Measurements from ENCODE around the gene LCN1. TPM values are rescaled to one million over a fixed set of nuclear protein-coding genes. Genes with fewer than 3 reads are reported as not detected.

LCN1 gene
- total and polyA plus RNA-seq, 4 donors = not detected

DNA sequence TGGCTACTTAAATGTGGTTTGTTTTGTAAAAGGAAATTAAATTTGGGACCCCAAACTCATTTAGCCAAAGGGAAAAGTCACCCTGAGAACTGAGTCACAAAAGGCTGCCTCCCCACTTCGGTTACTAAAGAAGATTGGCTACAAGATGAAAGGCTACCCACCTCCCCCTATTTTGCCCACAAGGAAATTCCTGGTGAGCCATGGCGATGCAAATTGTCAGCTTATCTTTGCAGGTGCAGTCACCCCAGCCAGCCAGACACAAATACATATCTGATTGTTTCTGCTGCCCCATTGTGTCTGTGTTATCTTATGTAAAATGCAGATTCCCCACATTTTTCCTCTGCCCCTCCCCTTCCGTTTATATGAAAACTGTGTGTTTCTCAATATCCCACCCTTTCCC is 49.2 kb downstream of the LCN1 start:
- no peak overlapping the region for H3K9ac ChIP-seq (ENCODE audit: low read depth in 1 of 2, low read length in 2 of 2)
- no peak for DNase-seq (ENCODE audit: low spot score)
- TF ChIP-seq EGR1 (IDR thresholded peaks at IDR 0.05; ENCODE audit: low read depth in 2 of 2) (no peak), FOXA1 (IDR thresholded peaks at IDR 0.05) (no peak), SP1 (IDR thresholded peaks at IDR 0.05) (no peak), HNF4G (IDR thresholded peaks at IDR 0.05) (no peak), NR2F2 (IDR thresholded peaks at IDR 0.05) (no peak), GABPA (IDR thresholded peaks at IDR 0.05 in 1 of 2, conservative IDR thresholded peaks at IDR 0.05 in 1 of 2) (no peak), JUND (IDR thresholded peaks at IDR 0.05) (no peak), FOXA2 (IDR thresholded peaks at IDR 0.05) (no peak), RAD21 (IDR thresholded peaks at IDR 0.05) (no peak), HNF4A (conservative IDR thresholded peaks at IDR 0.05) (no peak), YY1 (IDR thresholded peaks at IDR 0.05) (no peak), TAF1 (conservative IDR thresholded peaks at IDR 0.05) (no peak), RXRA (IDR thresholded peaks at IDR 0.05) (no peak)
- TF ChIP-seq, protein P1, sequence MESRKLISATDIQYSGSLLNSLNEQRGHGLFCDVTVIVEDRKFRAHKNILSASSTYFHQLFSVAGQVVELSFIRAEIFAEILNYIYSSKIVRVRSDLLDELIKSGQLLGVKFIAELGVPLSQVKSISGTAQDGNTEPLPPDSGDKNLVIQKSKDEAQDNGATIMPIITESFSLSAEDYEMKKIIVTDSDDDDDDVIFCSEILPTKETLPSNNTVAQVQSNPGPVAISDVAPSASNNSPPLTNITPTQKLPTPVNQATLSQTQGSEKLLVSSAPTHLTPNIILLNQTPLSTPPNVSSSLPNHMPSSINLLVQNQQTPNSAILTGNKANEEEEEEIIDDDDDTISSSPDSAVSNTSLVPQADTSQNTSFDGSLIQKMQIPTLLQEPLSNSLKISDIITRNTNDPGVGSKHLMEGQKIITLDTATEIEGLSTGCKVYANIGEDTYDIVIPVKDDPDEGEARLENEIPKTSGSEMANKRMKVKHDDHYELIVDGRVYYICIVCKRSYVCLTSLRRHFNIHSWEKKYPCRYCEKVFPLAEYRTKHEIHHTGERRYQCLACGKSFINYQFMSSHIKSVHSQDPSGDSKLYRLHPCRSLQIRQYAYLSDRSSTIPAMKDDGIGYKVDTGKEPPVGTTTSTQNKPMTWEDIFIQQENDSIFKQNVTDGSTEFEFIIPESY (IDR thresholded peaks at IDR 0.05) = no peak
- TF ChIP-seq, protein P2, sequence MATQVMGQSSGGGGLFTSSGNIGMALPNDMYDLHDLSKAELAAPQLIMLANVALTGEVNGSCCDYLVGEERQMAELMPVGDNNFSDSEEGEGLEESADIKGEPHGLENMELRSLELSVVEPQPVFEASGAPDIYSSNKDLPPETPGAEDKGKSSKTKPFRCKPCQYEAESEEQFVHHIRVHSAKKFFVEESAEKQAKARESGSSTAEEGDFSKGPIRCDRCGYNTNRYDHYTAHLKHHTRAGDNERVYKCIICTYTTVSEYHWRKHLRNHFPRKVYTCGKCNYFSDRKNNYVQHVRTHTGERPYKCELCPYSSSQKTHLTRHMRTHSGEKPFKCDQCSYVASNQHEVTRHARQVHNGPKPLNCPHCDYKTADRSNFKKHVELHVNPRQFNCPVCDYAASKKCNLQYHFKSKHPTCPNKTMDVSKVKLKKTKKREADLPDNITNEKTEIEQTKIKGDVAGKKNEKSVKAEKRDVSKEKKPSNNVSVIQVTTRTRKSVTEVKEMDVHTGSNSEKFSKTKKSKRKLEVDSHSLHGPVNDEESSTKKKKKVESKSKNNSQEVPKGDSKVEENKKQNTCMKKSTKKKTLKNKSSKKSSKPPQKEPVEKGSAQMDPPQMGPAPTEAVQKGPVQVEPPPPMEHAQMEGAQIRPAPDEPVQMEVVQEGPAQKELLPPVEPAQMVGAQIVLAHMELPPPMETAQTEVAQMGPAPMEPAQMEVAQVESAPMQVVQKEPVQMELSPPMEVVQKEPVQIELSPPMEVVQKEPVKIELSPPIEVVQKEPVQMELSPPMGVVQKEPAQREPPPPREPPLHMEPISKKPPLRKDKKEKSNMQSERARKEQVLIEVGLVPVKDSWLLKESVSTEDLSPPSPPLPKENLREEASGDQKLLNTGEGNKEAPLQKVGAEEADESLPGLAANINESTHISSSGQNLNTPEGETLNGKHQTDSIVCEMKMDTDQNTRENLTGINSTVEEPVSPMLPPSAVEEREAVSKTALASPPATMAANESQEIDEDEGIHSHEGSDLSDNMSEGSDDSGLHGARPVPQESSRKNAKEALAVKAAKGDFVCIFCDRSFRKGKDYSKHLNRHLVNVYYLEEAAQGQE (IDR thresholded peaks at IDR 0.05) = no peak
- TF ChIP-seq, protein P3, sequence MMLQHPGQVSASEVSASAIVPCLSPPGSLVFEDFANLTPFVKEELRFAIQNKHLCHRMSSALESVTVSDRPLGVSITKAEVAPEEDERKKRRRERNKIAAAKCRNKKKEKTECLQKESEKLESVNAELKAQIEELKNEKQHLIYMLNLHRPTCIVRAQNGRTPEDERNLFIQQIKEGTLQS (IDR thresholded peaks at IDR 0.05) = no peak
- TF ChIP-seq, protein P4, sequence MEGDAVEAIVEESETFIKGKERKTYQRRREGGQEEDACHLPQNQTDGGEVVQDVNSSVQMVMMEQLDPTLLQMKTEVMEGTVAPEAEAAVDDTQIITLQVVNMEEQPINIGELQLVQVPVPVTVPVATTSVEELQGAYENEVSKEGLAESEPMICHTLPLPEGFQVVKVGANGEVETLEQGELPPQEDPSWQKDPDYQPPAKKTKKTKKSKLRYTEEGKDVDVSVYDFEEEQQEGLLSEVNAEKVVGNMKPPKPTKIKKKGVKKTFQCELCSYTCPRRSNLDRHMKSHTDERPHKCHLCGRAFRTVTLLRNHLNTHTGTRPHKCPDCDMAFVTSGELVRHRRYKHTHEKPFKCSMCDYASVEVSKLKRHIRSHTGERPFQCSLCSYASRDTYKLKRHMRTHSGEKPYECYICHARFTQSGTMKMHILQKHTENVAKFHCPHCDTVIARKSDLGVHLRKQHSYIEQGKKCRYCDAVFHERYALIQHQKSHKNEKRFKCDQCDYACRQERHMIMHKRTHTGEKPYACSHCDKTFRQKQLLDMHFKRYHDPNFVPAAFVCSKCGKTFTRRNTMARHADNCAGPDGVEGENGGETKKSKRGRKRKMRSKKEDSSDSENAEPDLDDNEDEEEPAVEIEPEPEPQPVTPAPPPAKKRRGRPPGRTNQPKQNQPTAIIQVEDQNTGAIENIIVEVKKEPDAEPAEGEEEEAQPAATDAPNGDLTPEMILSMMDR (IDR thresholded peaks at IDR 0.05; ENCODE audit: low read depth, low read length, missing input control) = no peak
- TF ChIP-seq, protein P5, sequence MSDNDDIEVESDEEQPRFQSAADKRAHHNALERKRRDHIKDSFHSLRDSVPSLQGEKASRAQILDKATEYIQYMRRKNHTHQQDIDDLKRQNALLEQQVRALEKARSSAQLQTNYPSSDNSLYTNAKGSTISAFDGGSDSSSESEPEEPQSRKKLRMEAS (IDR thresholded peaks at IDR 0.05) = no peak
- H3K27me3 ChIP-seq (ENCODE audit: control insufficient read depth in 4 of 4, insufficient read depth in 4 of 4, low read length in 3 of 4) = peaks cover 0 to 14% (median 2%) of the 10 kb centered on the region in 4 donors
- no peak overlapping the region for H3K27ac ChIP-seq (ENCODE audit: low read depth in 1 of 2, low read length in 2 of 2)
- 33% methylated on average over 3 of the region's 3 CpGs for WGBS
- no peak overlapping the region for H3K4me3 ChIP-seq (ENCODE audit: low read depth in 1 of 3, low read length in 3 of 3)
- H3K9me3 ChIP-seq (ENCODE audit: control insufficient read depth in 4 of 4, low read length in 3 of 4) = no peaks in the 10 kb centered on the region
- no peaks in the 10 kb centered on the region for H3K4me1 ChIP-seq (ENCODE audit: control insufficient read depth in 4 of 4, insufficient read depth in 4 of 4, low read length in 3 of 4)
- no peaks in the 10 kb centered on the region for H3K36me3 ChIP-seq (ENCODE audit: control insufficient read depth in 4 of 4, insufficient read depth in 3 of 4, low read depth in 1 of 4, low read length in 3 of 4)
